NB4 (cell line): Measurements from ENCODE around the gene OLFML2B.

ENCODE experiments used
- CTCF ChIP-seq: IDR thresholded peaks from one replicate; pipeline ENCODE4 v1.5.1; 2012; ENCODE audit warnings: low read depth, low read length
- POLR2A ChIP-seq: IDR thresholded peaks from 2 replicates; pipeline ENCODE4 v1.6.1; 2011; ENCODE audit warnings: mild to moderate bottlenecking; ENCODE audit not compliant: insufficient read length; ENCODE audit errors: extremely low read depth

- TF ChIP-seq POLR2A: no peak
- TF ChIP-seq CTCF: no peak
Observed at GRCh38 chr1:161962091-161962887, 61.4 kb downstream of the OLFML2B start.
